H1 (cell line): ENCODE data around the gene DCAF15. TPM values are rescaled to one million over a fixed set of nuclear protein-coding genes. Genes with fewer than 3 reads are reported as not detected.

ENCODE experiments used
- CTCF ChIA-PET: fragments of 300-600 bp; sonication (Branson Sonifier 250); formaldehyde crosslinking; loops from one replicate; lab custom pipeline; 2021; ENCODE audit not compliant: partially characterized antibody; lab: Charles Lee
- POLR2A ChIA-PET: fragments of 300-600 bp; sonication (Branson Sonifier 250); formaldehyde crosslinking; loops from one replicate; lab custom pipeline; 2021; ENCODE audit warnings: inconsistent platforms; ENCODE audit not compliant: partially characterized antibody; lab: Charles Lee
- DNase-seq, 2 experiments: peaks; one replicate each; pipeline versions ENCODE4 v3.0.0 to v3.0.0-alpha.2; 2010 to 2022; ENCODE audit warnings: low spot score in 2 of 2, low read depth in 1 of 2, mixed read lengths in 1 of 2
- FAIRE-seq: peaks from 2 replicates; lab custom pipeline; 2011; peaks lifted over from hg19 to GRCh38; lab: Jason Lieb, UNC
- H2AFZ ChIP-seq: 2 replicates; pipeline ENCODE4 v1.8.1; 2012; ENCODE audit warnings: low read length, inconsistent platforms
- H2AK5ac ChIP-seq: 2 replicates; pipeline ENCODE4 v1.6.1; 2013; ENCODE audit warnings: low read depth, low read length
- H2BK120ac ChIP-seq: replicated peaks from 2 replicates; pipeline ENCODE3; 2013; ENCODE audit warnings: low read depth, low read length, inconsistent platforms
- H2BK12ac ChIP-seq: 2 replicates; pipeline ENCODE4 v1.6.1; 2013; ENCODE audit warnings: low read depth, low read length
- H2BK15ac ChIP-seq: 2 replicates; pipeline ENCODE4 v1.6.1; 2013; ENCODE audit warnings: low read length
- H2BK20ac ChIP-seq: 2 replicates; pipeline ENCODE4 v1.6.1; 2013; ENCODE audit warnings: low read length
- H2BK5ac ChIP-seq: 2 replicates; pipeline ENCODE4 v1.6.1; 2013; ENCODE audit warnings: low read depth, low read length
- H3K14ac ChIP-seq: 2 replicates; pipeline ENCODE4 v1.6.1; 2013; ENCODE audit warnings: inconsistent platforms; ENCODE audit not compliant: insufficient read length
- H3K18ac ChIP-seq: 2 replicates; pipeline ENCODE4 v1.6.1; 2013; ENCODE audit warnings: low read length; ENCODE audit errors: extremely low read depth
- H3K23ac ChIP-seq: 2 replicates; pipeline ENCODE4 v1.6.1; 2013; ENCODE audit warnings: inconsistent platforms; ENCODE audit not compliant: insufficient read length
- H3K23me2 ChIP-seq: 2 replicates; pipeline ENCODE4 v1.6.1; 2013; ENCODE audit warnings: low read depth, low read length
- H3K27ac ChIP-seq: 2 replicates; pipeline ENCODE4 v1.6.1; 2011; ENCODE audit warnings: low read depth, low read length, inconsistent platforms
- H3K27me3 ChIP-seq, 4 experiments: replicated peaks in 1 of 4; 1 replicate in 1 of 4; 2 replicates in 3 of 4; pipeline versions ENCODE4 v1.6.1 to v1.8.1; 2011 to 2013; ENCODE audit warnings: low read length in 3 of 4, mild to moderate bottlenecking in 3 of 4, inconsistent platforms in 2 of 4, mixed read lengths in 2 of 4, moderate library complexity in 1 of 4; ENCODE audit not compliant: control insufficient read depth in 3 of 4, insufficient read depth in 3 of 4; ENCODE audit errors: extremely low read depth in 1 of 4
- H3K36me3 ChIP-seq, 4 experiments: 2 replicates each; pipeline versions ENCODE4 v1.6.1 to v1.8.1; 2011 to 2013; ENCODE audit warnings: mild to moderate bottlenecking in 4 of 4, low read length in 3 of 4, moderate library complexity in 2 of 4, control low read depth in 1 of 4, inconsistent platforms in 1 of 4; ENCODE audit not compliant: insufficient read depth in 4 of 4, control insufficient read depth in 2 of 4
- H3K4ac ChIP-seq: replicated peaks from 2 replicates; pipeline ENCODE3; 2013; ENCODE audit warnings: low read length, low read depth, mixed read lengths, inconsistent platforms; ENCODE audit not compliant: insufficient read length
- H3K4me1 ChIP-seq, 4 experiments: replicated peaks in 1 of 4; 1 replicate in 1 of 4; 2 replicates in 3 of 4; pipeline versions ENCODE4 v1.6.1 to v1.8.1; 2011 to 2013; ENCODE audit warnings: low read length in 3 of 4, inconsistent platforms in 2 of 4, mixed read lengths in 1 of 4; ENCODE audit not compliant: insufficient read depth in 4 of 4, control insufficient read depth in 3 of 4
- H3K4me2 ChIP-seq, 2 experiments: 2 replicates each; pipeline versions ENCODE4 v1.6.1 to v1.8.1; 2011 to 2013; ENCODE audit warnings: low read depth in 2 of 2, low read length in 2 of 2, control low read depth in 1 of 2, inconsistent platforms in 1 of 2, mild to moderate bottlenecking in 1 of 2; ENCODE audit not compliant: insufficient read depth in 1 of 2
- H3K4me3 ChIP-seq, 4 experiments: fragments of 200-600, 300-600 bp in 1 of 4; sonication (generic), shearing (Covaris generic), sonication (Bioruptor Twin) in 1 of 4; 2 replicates each; pipeline versions ENCODE4 v1.5.1 to v1.8.1; 2011 to 2016; ENCODE audit warnings: low read length in 4 of 4, low read depth in 3 of 4, control low read depth in 2 of 4, inconsistent platforms in 2 of 4, mild to moderate bottlenecking in 2 of 4, mixed read lengths in 1 of 4, moderate library complexity in 1 of 4; ENCODE audit not compliant: insufficient read depth in 2 of 4; ENCODE audit errors: extremely low read depth in 1 of 4
- H3K56ac ChIP-seq: replicated peaks from 2 replicates; pipeline ENCODE3; 2013; ENCODE audit warnings: low read depth, mild to moderate bottlenecking, mixed read lengths, low read length, inconsistent platforms; ENCODE audit not compliant: insufficient read length
- H3K79me1 ChIP-seq: 2 replicates; pipeline ENCODE4 v1.6.1; 2013; ENCODE audit warnings: low read depth, low read length, control low read depth
- H3K79me2 ChIP-seq, 2 experiments: 2 replicates each; pipeline versions ENCODE4 v1.6.1 to v1.8.1; 2012 to 2013; ENCODE audit warnings: low read length in 2 of 2, mild to moderate bottlenecking in 2 of 2, inconsistent platforms in 1 of 2; ENCODE audit not compliant: insufficient read depth in 2 of 2, control insufficient read depth in 1 of 2
- H3K9ac ChIP-seq, 4 experiments: replicated peaks in 1 of 4; 1 replicate in 1 of 4; 2 replicates in 3 of 4; pipeline versions ENCODE4 v1.6.1 to v1.8.1; 2011 to 2013; ENCODE audit warnings: low read depth in 3 of 4, low read length in 3 of 4, control low read depth in 2 of 4, mild to moderate bottlenecking in 2 of 4, moderate library complexity in 2 of 4, inconsistent platforms in 1 of 4; ENCODE audit errors: extremely low read depth in 1 of 4
- H3K9me3 ChIP-seq, 2 experiments: 2 replicates each; pipeline versions ENCODE4 v1.6.1 to v1.8.1; 2012 to 2013; ENCODE audit warnings: mild to moderate bottlenecking in 2 of 2, moderate library complexity in 2 of 2, control low read depth in 1 of 2, inconsistent platforms in 1 of 2, low read depth in 1 of 2, low read length in 1 of 2, mixed read lengths in 1 of 2; ENCODE audit not compliant: insufficient read depth in 2 of 2
- H4K20me1 ChIP-seq, 2 experiments: replicated peaks in 1 of 2; 2 replicates each; pipeline versions ENCODE3 to v1.8.1; 2011 to 2013; ENCODE audit warnings: inconsistent platforms in 2 of 2, low read length in 2 of 2, mild to moderate bottlenecking in 1 of 2; ENCODE audit not compliant: insufficient read depth in 2 of 2, control insufficient read depth in 1 of 2
- H4K5ac ChIP-seq: 2 replicates; pipeline ENCODE4 v1.6.1; 2013; ENCODE audit warnings: low read length, low read depth, mixed read lengths, inconsistent platforms; ENCODE audit not compliant: insufficient read length
- H4K8ac ChIP-seq: 2 replicates; pipeline ENCODE4 v1.8.0; 2013; ENCODE audit warnings: mild to moderate bottlenecking, moderate library complexity, low read length, inconsistent platforms; ENCODE audit not compliant: insufficient read depth; ENCODE audit errors: extremely low read depth
- H4K91ac ChIP-seq: replicated peaks from 2 replicates; pipeline ENCODE3; 2013; ENCODE audit warnings: low read length, mixed read lengths, inconsistent platforms; ENCODE audit not compliant: insufficient read length
- ASH2L ChIP-seq: fragments of 200-600, 300-600 bp; sonication (generic); IDR thresholded peaks from one replicate; pipeline ENCODE4 v1.7.1; 2017; ENCODE audit warnings: low read length
- CHD1 ChIP-seq: IDR thresholded peaks from 2 replicates; pipeline ENCODE4 v1.6.1; 2012; ENCODE audit warnings: low read depth, low read length, improper control_type of control experiment
- PHF8 ChIP-seq: fragments of 200-600 bp; sonication (generic); conservative IDR thresholded peaks from 2 replicates; pipeline ENCODE4 v1.7.1; 2012; ENCODE audit warnings: low read depth, mild to moderate bottlenecking, inconsistent platforms, low read length, moderate library complexity
- RXRA ChIP-seq: IDR thresholded peaks from 2 replicates; pipeline ENCODE4 v1.6.1; 2011; ENCODE audit warnings: low read depth, mild to moderate bottlenecking, low read length, moderate library complexity; ENCODE audit not compliant: insufficient read depth
- SP1 ChIP-seq: IDR thresholded peaks from 2 replicates; pipeline ENCODE4 v1.6.1; 2011; ENCODE audit warnings: low read depth, low read length
- TCF12 ChIP-seq: IDR thresholded peaks from 2 replicates; pipeline ENCODE4 v1.6.1; 2011; ENCODE audit warnings: low read depth, mild to moderate bottlenecking, low read length
- WGBS, 2 experiments: shearing (Covaris generic) in 1 of 2; methylation state at CpG; one replicate each; pipeline versions ENCODE4 v1.1.6 to v1.1.7; 2013 to 2015; ENCODE audit warnings: low lambda C conversion rate in 2 of 2, mixed read lengths in 2 of 2, inconsistent platforms in 1 of 2, low coverage in 1 of 2, missing lambda C conversion rate in 1 of 2; ENCODE audit not compliant: insufficient replicate concordance in 2 of 2, insufficient coverage in 1 of 2, insufficient read length in 1 of 2; ENCODE audit errors: extremely low coverage in 1 of 2, missing lambda C conversion rate in 1 of 2; 5-methylcytosine and 5-hydroxymethylcytosine counted together
- polyA plus RNA-seq, 7 experiments: library from polyadenylated mRNA; depleted of rRNA in 3 of 7; stranded (reverse) in 5 of 7; unstranded in 2 of 7; fragments of >200 nt in 5 of 7; fragments of 200-250 nt in 2 of 7; gene quantifications; 1 replicate in 5 of 7; 2 replicates in 1 of 7; 4 replicates in 1 of 7; pipeline versions ENCODE4 v1.2.1 to v1.2.3, GENCODE V29; 2011 to 2013; ENCODE audit warnings: missing spikeins in 2 of 7, mixed read lengths in 2 of 7
- total RNA-seq: library from RNA; stranded (reverse); fragmentation: NEBNext Ultra II Directional; extraction: Animal tissue kit (Norgen Biotek cat#: 25700); gene quantifications from 2 replicates; pipeline ENCODE4 v1.2.1, GENCODE V29; 2021

The DCAF15 gene
- total and polyA plus RNA-seq, 2 of the 8 experiments (the other 6 are each of a cell fraction or from before 2014, with no cell fraction given), result 68.7 to 80.8 TPM

- no peak overlapping the region for H3K4me2 ChIP-seq
- no peak overlapping the region for H2BK12ac ChIP-seq
- H3K4ac ChIP-seq, result no peak overlapping the region
- WGBS, 2 experiments, result 85% methylated on average over 14 of the region's 15 CpGs; no CpG with 5 or more reads in 1 of the 2 experiments
- no peak overlapping the region for H3K23ac ChIP-seq
- no peak overlapping the region for H4K5ac ChIP-seq
- no peaks in the 10 kb centered on the region for H4K20me1 ChIP-seq
- H2BK120ac ChIP-seq, result no peak overlapping the region
- no peaks in the 10 kb centered on the region for H3K79me1 ChIP-seq
- peaks cover 0 to 7% (median 0%) of the 10 kb centered on the region in 4 experiments; a peak in 1 of 8 replicates for H3K36me3 ChIP-seq
- no peak overlapping the region for H3K56ac ChIP-seq
- H4K91ac ChIP-seq, result peak overlapping the region; percentile 54
- H2BK15ac ChIP-seq, result no peak overlapping the region
- H3K4me1 ChIP-seq, result peaks cover 0 to 24% (median 18%) of the 10 kb centered on the region in 4 experiments; a peak in 6 of 7 replicates
- CTCF ChIA-PET, result interaction anchor here (0.9 to 10.3 kb wide), 4 partner anchors 9 to 77 kb away, joined by 3 to 77 read pairs (median 6); partner anchors contain the start of gene IL27RA
- H3K9ac ChIP-seq, result no peak overlapping the region
- H2BK20ac ChIP-seq, result no peak overlapping the region
- H3K4me3 ChIP-seq, result no peak overlapping the region
- POLR2A ChIA-PET, result interaction anchor here (1.0 to 4.3 kb wide), 7 partner anchors 9 to 27 kb away, joined by 3 to 34 read pairs (median 9); partner anchors contain the start of gene DCAF15
- H3K9me3 ChIP-seq, result no peaks in the 10 kb centered on the region
- H2AFZ ChIP-seq, result no peak overlapping the region
- no peak overlapping the region for H3K27ac ChIP-seq
- no peaks in the 10 kb centered on the region for H3K79me2 ChIP-seq
- no peak for DNase-seq
- H2BK5ac ChIP-seq, result no peak overlapping the region
- H3K27me3 ChIP-seq, result no peaks in the 10 kb centered on the region
- FAIRE-seq, result no peak
- H4K8ac ChIP-seq, result no peak overlapping the region
- H3K18ac ChIP-seq, result no peak overlapping the region
- no peak overlapping the region for H3K14ac ChIP-seq
- no peaks in the 10 kb centered on the region; the same call in 1 of the 2 replicates for H3K23me2 ChIP-seq
- H2AK5ac ChIP-seq, result peak overlapping the region; percentile 65; the same call in 1 of the 2 replicates
- TF ChIP-seq ASH2L (no peak), TCF12 (no peak), SP1 (no peak), PHF8 (no peak), CHD1 (no peak), RXRA (no peak)
Observed at GRCh38 chr19:13980340-13980739, 28.0 kb downstream of the DCAF15 start.
